IMR-90 (cell line): ENCODE results near the gene HNF1B. TPM values are rescaled to one million over a fixed set of nuclear protein-coding genes. Genes with fewer than 3 reads are reported as not detected.

Experiments used
- ATAC-seq: fragments of 200-7000 bp; cut with Tn5 transposase; 2 replicates; pipeline ENCODE4 v1.9.1; 2020; ENCODE audit warnings: low read depth, mild to moderate bottlenecking, moderate library complexity
- BruUV-seq: library from RNA; stranded (reverse); fragments of 400-500 nt; replicated peaks from 2 replicates; lab custom pipeline; 2021; lab: Mats Ljungman, UMichigan
- CTCF ChIA-PET: fragments of 300-600 bp; formaldehyde crosslinking; extraction: SDS; loops from one replicate; lab custom pipeline; 2021; ENCODE audit warnings: antibody characterized with exemption; lab: Yijun Ruan, JAX
- POLR2A ChIA-PET: fragments of 300-600 bp; sonication (Branson Sonifier 250); formaldehyde crosslinking; loops from one replicate; lab custom pipeline; 2022; ENCODE audit warnings: antibody characterized with exemption; ENCODE audit not compliant: unreplicated experiment; lab: Charles Lee
- DNase-seq: peaks from one replicate; pipeline ENCODE4 v3.0.0; 2013
- H2AFZ ChIP-seq: replicated peaks from 2 replicates; pipeline ENCODE3; 2013; ENCODE audit warnings: low read length, mild to moderate bottlenecking; ENCODE audit not compliant: poor library complexity
- H2AK5ac ChIP-seq: 2 replicates; pipeline ENCODE4 v1.6.1; 2013; ENCODE audit warnings: low read depth, low read length, inconsistent platforms
- H2AK9ac ChIP-seq: replicated peaks from 2 replicates; pipeline ENCODE3; 2013; ENCODE audit warnings: mild to moderate bottlenecking, low read depth, low read length, moderate library complexity; ENCODE audit not compliant: poor library complexity
- H2BK120ac ChIP-seq: 2 replicates; pipeline ENCODE4 v1.6.1; 2013; ENCODE audit warnings: low read depth, low read length, inconsistent platforms
- H2BK15ac ChIP-seq: 3 replicates; pipeline ENCODE4 v1.6.1; 2013; ENCODE audit warnings: low read depth, low read length, inconsistent platforms
- H2BK20ac ChIP-seq: 2 replicates; pipeline ENCODE4 v1.6.1; 2013; ENCODE audit warnings: low read depth, mild to moderate bottlenecking, inconsistent platforms, low read length, moderate library complexity
- H2BK5ac ChIP-seq: 2 replicates; pipeline ENCODE4 v1.6.1; 2013; ENCODE audit warnings: mild to moderate bottlenecking, low read depth, low read length, inconsistent platforms; ENCODE audit not compliant: poor library complexity, severe bottlenecking
- H3K14ac ChIP-seq: replicated peaks from 2 replicates; pipeline ENCODE4 v1.6.1; 2013; ENCODE audit warnings: low read depth, low read length, inconsistent platforms
- H3K18ac ChIP-seq: 2 replicates; pipeline ENCODE4 v1.6.1; 2013; ENCODE audit warnings: low read depth, low read length, control low read depth
- H3K23ac ChIP-seq: 2 replicates; pipeline ENCODE4 v1.6.1; 2013; ENCODE audit warnings: low read depth, low read length, inconsistent platforms
- H3K27ac ChIP-seq: 2 replicates; pipeline ENCODE4 v1.5.1; 2013; ENCODE audit warnings: mild to moderate bottlenecking, control low read depth, low read length; ENCODE audit not compliant: insufficient read depth
- H3K27me3 ChIP-seq: 2 replicates; pipeline ENCODE4 v1.6.1; 2013; ENCODE audit warnings: low read length; ENCODE audit not compliant: control insufficient read depth, insufficient read depth
- H3K36me3 ChIP-seq: 2 replicates; pipeline ENCODE4 v1.6.1; 2013; ENCODE audit warnings: low read length, mixed read lengths; ENCODE audit not compliant: control insufficient read depth, insufficient read depth
- H3K4ac ChIP-seq: 2 replicates; pipeline ENCODE4 v1.6.1; 2013; ENCODE audit warnings: low read depth, low read length, inconsistent platforms
- H3K4me1 ChIP-seq: 2 replicates; pipeline ENCODE4 v1.6.1; 2013; ENCODE audit warnings: low read length, mixed read lengths; ENCODE audit not compliant: control insufficient read depth, insufficient read depth
- H3K4me2 ChIP-seq: 2 replicates; pipeline ENCODE4 v1.6.1; 2013; ENCODE audit warnings: low read depth, mild to moderate bottlenecking, control low read depth, low read length, moderate library complexity
- H3K4me3 ChIP-seq: 2 replicates; pipeline ENCODE4 v1.5.1; 2013; ENCODE audit warnings: low read depth, mild to moderate bottlenecking, control low read depth, low read length, moderate library complexity; ENCODE audit not compliant: insufficient read depth
- H3K56ac ChIP-seq: 2 replicates; pipeline ENCODE4 v1.6.1; 2013; ENCODE audit warnings: low read length, inconsistent platforms; ENCODE audit not compliant: insufficient read depth; ENCODE audit errors: extremely low read depth
- H3K79me1 ChIP-seq, 2 experiments: 2 replicates each; pipeline ENCODE4 v1.6.1; 2013; ENCODE audit warnings: low read length in 2 of 2, inconsistent platforms in 1 of 2, low read depth in 1 of 2
- H3K9ac ChIP-seq: 2 replicates; pipeline ENCODE4 v1.6.1; 2013; ENCODE audit warnings: low read depth, low read length, control low read depth
- H3K9me1 ChIP-seq: 2 replicates; pipeline ENCODE4 v1.6.1; 2013; ENCODE audit warnings: low read length, inconsistent platforms; ENCODE audit not compliant: insufficient read depth
- H3K9me3 ChIP-seq: 2 replicates; pipeline ENCODE4 v1.6.1; 2013; ENCODE audit warnings: low read length; ENCODE audit not compliant: control insufficient read depth, insufficient read depth
- H4K20me1 ChIP-seq: 2 replicates; pipeline ENCODE4 v1.6.1; 2013; ENCODE audit warnings: low read length, inconsistent platforms; ENCODE audit not compliant: insufficient read depth
- H4K5ac ChIP-seq: 2 replicates; pipeline ENCODE4 v1.6.1; 2013; ENCODE audit warnings: mild to moderate bottlenecking, low read depth, low read length, control low read depth
- H4K8ac ChIP-seq, 2 experiments: 2 replicates each; pipeline ENCODE4 v1.6.1; 2013; ENCODE audit warnings: low read depth in 2 of 2, low read length in 2 of 2, control low read depth in 1 of 2, inconsistent platforms in 1 of 2
- H4K91ac ChIP-seq: 2 replicates; pipeline ENCODE4 v1.6.1; 2013; ENCODE audit warnings: low read depth, low read length, inconsistent platforms; ENCODE audit not compliant: insufficient read depth
- BHLHE40 ChIP-seq: fragments of 150-350 bp; IDR thresholded peaks from 2 replicates; pipeline ENCODE4 v1.6.1; 2016; ENCODE audit warnings: mild to moderate bottlenecking, low read depth, low read length
- MAZ ChIP-seq: IDR thresholded peaks from 2 replicates; pipeline ENCODE4 v1.6.1; 2012; ENCODE audit warnings: low read depth, mild to moderate bottlenecking, low read length, improper control_type of control experiment, moderate library complexity, borderline replicate concordance
- POLR2A ChIP-seq: IDR thresholded peaks from 2 replicates; pipeline ENCODE4 v1.6.1; 2012; ENCODE audit warnings: mild to moderate bottlenecking, low read depth, low read length
- RCOR1 ChIP-seq: IDR thresholded peaks from 2 replicates; pipeline ENCODE4 v1.6.1; 2012; ENCODE audit warnings: mild to moderate bottlenecking, low read length, improper control_type of control experiment; ENCODE audit not compliant: insufficient replicate concordance
- WGBS, 2 experiments: methylation state at CpG; one replicate each; pipeline versions ENCODE4 v1.1.5 to v1.1.7; 2013; ENCODE audit warnings: missing lambda C conversion rate in 2 of 2; ENCODE audit not compliant: insufficient read length in 1 of 2; ENCODE audit errors: extremely low coverage in 2 of 2; 5-methylcytosine and 5-hydroxymethylcytosine counted together
- dilution Hi-C: fragments of 300-500 bp; cut with HindIII; formaldehyde crosslinking; loops from one replicate; pipeline ENCODE4 v1.14.3; 2018; ENCODE audit warnings: low sequenced_read_pairs; ENCODE audit not compliant: unreplicated experiment
- in situ Hi-C: fragments of 300-500 bp; cut with MboI; formaldehyde crosslinking; loops from 3 replicates; pipeline ENCODE4 v1.14.3; 2019; ENCODE audit warnings: low sequenced_read_pairs, inconsistent platforms, mixed read lengths
- intact Hi-C: fragments of 100-400 bp; cut with micrococcal nuclease; formaldehyde crosslinking; loops from 2 replicates; pipeline ENCODE4 v1.10.0; 2022
- polyA plus RNA-seq, 3 experiments: library from polyadenylated mRNA; depleted of rRNA; stranded (reverse); fragments of >200 nt; gene quantifications; 2 replicates each; pipeline ENCODE4 v1.2.3, GENCODE V29; 2012; ENCODE audit warnings: low replicate concordance in 1 of 3
- total RNA-seq: library from RNA; depleted of rRNA; stranded (reverse); fragments of >200 nt; gene quantifications from 2 replicates; pipeline ENCODE4 v1.2.3, GENCODE V29; 2012
- TF ChIP-seq, protein P1 (sequence below): fragments of 150-350 bp; IDR thresholded peaks from 2 replicates; pipeline ENCODE4 v1.6.1; 2017; ENCODE audit warnings: mild to moderate bottlenecking, antibody characterized with exemption, low read length, low read depth

HNF1B gene
- total and polyA plus RNA-seq, 2 of the 4 experiments (the other 2 are of a cell fraction), result not detected

DNA sequence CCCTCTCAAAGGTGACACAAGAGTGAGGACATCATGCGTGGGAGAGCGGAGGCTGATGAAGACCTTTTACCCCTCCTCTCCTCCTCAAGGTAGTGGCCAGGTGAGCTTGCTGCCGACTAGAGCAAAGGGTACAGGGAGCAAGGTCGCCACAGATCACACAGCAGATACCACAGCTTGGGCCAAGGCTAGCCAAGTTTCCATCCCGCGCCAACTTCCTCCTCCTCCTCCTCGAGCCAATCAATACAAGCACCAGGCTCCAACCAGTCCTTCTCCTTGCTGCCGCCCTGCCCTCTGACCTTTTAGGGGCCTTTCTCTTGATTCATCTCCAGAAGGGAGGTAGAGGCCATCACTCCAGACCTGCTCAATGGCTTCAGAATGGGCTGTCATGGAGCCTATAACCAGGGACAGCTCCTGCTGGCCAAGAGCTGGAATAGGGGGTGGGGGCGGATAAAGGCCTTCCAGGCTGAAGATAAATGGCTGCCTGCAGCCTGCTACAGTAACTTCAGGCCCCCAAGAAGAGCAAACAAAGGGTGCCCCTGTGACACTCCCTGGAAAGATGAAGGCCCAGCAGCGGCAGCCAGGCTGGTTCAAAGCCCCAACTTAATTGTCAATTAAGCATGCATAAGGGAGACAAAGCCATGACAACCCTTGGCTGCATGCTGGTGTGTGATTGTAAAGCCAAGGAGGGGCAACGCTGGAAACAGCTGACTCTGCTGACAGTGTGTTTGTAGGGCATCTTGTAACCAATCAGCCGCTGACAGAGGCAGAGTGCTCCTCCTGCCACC, 17.8 kb downstream of the HNF1B start (continued):
- no peak for TF ChIP-seq RCOR1

DNA sequence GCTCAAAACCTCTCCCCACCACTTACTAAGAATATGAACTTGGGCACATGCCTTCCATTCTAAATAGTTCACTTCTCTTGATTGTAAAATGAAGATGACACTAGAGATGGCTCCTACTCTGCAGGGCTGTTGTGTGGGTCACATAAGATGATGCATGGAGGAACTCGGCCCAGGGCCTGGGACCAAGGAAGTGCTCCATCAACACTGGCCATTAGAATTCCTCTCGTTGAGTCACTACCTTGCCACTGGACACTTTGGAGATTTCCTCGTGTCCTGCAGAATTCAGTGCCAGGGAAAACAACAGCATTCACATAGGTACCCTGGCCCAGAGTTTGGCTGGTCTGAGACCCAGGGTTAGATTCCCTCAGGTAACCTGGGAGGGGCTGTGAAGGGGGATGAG, 18.6 kb downstream of the HNF1B start:
- Histone ChIP-seq H3K9me1 (no peaks in the 10 kb centered on the region), H2BK5ac (no peak overlapping the region), H2AK9ac (no peak overlapping the region), H2AFZ (peak overlapping the region; percentile 54), H3K4me2 (no peak overlapping the region), H3K14ac (no peak overlapping the region), H3K4me3 (no peak overlapping the region), H3K27ac (no peak overlapping the region), H3K27me3 (peaks cover 20% of the 10 kb centered on the region), H3K9me3 (no peaks in the 10 kb centered on the region), H4K5ac (no peak overlapping the region), H4K91ac (no peak overlapping the region), H2BK15ac (no peak overlapping the region), H3K18ac (no peak overlapping the region), H3K36me3 (no peaks in the 10 kb centered on the region), H2AK5ac (no peak overlapping the region; the same call in 1 of the 2 replicates), H3K56ac (no peak overlapping the region), H4K8ac (no peak overlapping the region), H3K23ac (no peak overlapping the region), H4K20me1 (no peaks in the 10 kb centered on the region), H3K4me1 (no peaks in the 10 kb centered on the region; the same call in 1 of the 2 replicates), H2BK20ac (no peak overlapping the region), H3K4ac (no peak overlapping the region), H3K79me1 (no peaks in the 10 kb centered on the region), H3K9ac (no peak overlapping the region), H2BK120ac (no peak overlapping the region)
- intact Hi-C loops (no loop called here), dilution Hi-C loops (no loop called here), in situ Hi-C loops (no loop called here)
- BruUV-seq, result no TSS peak
- no peak for TF ChIP-seq MAZ
- TF ChIP-seq, protein P1, sequence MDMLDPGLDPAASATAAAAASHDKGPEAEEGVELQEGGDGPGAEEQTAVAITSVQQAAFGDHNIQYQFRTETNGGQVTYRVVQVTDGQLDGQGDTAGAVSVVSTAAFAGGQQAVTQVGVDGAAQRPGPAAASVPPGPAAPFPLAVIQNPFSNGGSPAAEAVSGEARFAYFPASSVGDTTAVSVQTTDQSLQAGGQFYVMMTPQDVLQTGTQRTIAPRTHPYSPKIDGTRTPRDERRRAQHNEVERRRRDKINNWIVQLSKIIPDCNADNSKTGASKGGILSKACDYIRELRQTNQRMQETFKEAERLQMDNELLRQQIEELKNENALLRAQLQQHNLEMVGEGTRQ, result no peak
- no peak for TF ChIP-seq RCOR1
- no peak for TF ChIP-seq POLR2A
- no peak for TF ChIP-seq BHLHE40
- ChIA-PET POLR2A (no interaction called here), CTCF (no interaction called here)
- ATAC-seq (0 out of 2 replicates have a peak, but pooled peaks have one; percentile 21), DNase-seq (peak; percentile 18)
- 51% methylated on average over 2 of the region's 3 CpGs; no CpG with 5 or more reads in 1 of the 2 experiments for WGBS, 2 experiments
